Nucleus accumbens (tissue), 56 donors: ENCODE measurements around the gene STX16.

Source experiments
- DNase-seq, 56 donors: peaks; one replicate each; lab custom pipeline; 2025; lab: John Stamatoyannopoulos, UW

The STX16 gene

GRCh38 chr20:58650776-58651558 is at the start of gene STX16:
TSS of gene STX16 (plus strand) at chr20:58651283. CDS start at chr20:58652007, 724 bp downstream.
- DNase-seq: peak in 55 of 56 donors; percentile 28 to 91 (median 81)

DNA sequence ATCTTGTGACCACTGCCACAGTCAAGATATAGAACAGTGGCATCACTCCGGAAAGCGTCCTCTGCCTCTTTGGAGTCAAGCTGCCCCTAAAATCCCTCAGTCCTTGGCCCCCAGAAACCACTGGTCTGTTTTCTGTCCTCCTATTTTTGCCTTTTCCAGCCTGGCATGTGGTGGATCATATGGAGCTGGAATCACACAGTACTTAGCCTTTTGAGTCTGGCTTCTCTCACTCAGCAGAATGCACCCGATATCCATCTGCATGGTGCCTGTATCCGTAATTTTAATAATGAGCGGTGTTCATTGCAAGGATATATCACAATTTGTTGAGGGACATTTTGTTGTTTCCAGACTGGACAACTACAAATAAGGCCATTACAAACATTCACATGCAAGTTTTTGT is 49.0 kb upstream of the STX16 start:
- DNase-seq: no peak

- no peak for DNase-seq
Observed at GRCh38 chr20:58603721-58604120, 47.4 kb upstream of the STX16 start.

DNA sequence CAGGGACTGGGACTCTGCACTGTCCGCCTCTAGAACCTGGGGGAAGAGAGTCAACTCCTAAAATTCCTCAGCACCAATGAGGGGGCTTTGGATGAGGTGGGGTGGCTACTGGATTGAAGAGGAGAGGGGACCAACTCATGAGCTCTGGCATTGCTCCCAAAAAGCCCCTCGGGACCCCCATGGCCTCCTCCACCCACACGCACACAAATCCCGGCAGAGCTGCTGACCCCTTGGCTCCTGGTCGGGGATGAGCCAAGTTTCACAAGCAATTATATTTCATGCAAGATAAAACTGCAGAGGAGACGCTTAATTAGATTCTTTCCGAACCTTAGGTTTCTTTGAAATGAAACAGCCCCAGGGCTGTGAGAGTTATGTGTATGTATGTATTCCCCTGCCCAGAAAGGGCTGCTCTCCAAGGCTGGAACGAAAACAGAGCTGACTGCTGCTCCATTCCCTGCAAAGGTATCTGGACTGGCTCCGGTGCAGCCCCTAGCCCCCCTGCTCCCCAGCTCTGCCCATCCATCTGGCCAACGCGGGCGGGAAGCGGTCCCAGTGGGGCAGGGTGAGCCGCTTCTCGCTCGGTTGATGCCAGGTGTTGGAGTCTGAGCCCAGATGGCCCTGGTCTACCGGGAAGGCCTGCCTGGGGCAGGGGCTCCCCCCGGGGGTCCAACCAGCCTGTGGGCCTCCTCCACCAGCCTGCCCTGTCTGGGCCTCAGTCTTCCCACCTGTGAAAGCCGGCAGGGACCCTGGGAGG is 46.8 kb upstream of the STX16 start:
- DNase-seq: no peak

GRCh38 chr20:58605292-58606065 is 45.6 kb upstream of the STX16 start:
- DNase-seq: no peak

DNA sequence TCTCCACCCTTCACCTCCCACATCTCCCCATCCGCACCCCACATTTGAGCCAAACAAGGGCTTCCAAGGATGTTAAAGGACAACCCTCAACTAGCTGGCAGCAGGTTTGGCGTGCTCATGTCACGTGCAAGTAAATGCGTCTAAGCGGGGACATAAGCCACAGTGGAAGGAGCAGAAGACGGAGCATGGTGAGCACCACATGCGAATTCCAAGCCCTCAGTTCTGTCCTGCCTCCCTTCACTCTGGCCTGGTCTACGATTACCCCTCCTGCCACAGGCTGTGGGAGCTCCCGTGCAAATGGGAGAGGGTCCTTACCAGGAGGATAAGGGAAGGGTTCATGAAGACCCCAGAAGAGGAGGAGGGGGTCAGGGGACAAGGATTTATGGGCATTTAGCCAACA is 44.9 kb upstream of the STX16 start:
- DNase-seq: no peak

- DNase-seq: no peak
Observed at GRCh38 chr20:58608096-58608840, 42.8 kb upstream of the STX16 start.

- DNase-seq: no peak
Observed at GRCh38 chr20:58609026-58609425, 42.1 kb upstream of the STX16 start.

DNA sequence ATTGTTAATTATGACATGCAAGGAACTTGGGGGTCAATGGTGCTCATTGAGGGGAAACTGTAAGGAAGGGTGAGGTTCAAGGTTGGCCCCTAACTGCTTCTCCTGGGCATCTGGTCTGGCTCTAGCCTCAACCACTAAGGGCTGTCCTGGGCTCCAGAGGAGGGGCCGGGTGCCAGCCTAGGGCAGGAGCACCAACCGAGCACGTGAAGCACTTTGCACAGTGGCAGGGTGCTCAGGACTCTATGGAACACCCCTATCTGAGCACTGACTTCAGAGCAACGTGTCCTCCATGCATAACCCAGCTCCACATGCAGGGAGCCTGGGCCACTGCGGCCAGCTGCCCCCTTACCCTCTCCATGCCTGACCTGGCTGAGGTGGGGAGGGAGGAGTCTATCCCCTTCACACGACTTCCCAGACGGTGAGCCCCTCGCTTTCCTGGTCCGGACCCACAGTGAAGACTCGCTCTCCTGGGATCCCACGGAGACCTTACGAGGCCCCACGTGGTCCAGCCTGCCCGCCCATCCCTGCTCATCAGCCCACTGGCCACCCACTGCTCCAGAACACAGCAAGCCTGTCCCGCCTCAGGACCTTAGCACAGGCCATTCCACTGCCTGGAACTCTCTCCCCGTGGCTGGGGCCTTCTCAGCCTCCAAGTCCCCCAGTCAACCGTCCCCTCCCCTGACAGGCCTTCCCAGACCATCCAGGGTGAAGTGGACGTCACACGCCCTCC is 40.8 kb upstream of the STX16 start:
- no peak for DNase-seq

- no peak for DNase-seq
Observed at GRCh38 chr20:58610811-58611210, 40.3 kb upstream of the STX16 start.

- no peak for DNase-seq
Observed at GRCh38 chr20:58611236-58612030, 39.6 kb upstream of the STX16 start.

DNA sequence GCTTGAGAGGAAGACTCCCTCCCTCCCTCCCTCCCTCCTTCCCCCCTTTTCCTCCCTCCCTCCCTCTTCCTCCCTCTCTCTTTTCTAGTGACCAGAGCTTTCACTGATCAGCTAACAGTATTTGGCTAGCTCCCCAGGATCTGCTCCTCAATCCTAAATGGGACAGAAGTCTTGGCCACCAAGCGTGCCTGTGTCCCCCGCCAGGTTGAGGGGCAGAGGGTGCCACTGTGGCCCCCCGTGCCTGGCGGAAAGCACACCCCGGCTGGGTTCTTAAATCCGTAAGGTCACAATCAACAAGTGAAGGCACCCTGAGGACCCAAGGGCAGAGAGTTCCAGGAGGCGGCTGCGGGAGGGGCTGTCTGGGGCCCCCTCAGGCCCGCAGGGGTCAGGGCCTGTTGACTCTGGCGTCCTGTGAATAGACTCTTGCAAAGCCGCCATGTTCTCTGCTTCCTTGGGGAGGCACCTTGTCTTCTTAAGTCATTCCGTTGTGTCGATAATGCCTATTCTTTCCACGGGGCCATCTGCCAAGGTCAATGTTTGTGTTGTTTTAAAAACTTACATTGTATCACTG is 38.9 kb upstream of the STX16 start:
- DNase-seq: no peak

GRCh38 chr20:58613061-58613854 is 37.8 kb upstream of the STX16 start:
- DNase-seq: peak in 4 of 56 donors; percentile 7 to 18 (median 14)

DNA sequence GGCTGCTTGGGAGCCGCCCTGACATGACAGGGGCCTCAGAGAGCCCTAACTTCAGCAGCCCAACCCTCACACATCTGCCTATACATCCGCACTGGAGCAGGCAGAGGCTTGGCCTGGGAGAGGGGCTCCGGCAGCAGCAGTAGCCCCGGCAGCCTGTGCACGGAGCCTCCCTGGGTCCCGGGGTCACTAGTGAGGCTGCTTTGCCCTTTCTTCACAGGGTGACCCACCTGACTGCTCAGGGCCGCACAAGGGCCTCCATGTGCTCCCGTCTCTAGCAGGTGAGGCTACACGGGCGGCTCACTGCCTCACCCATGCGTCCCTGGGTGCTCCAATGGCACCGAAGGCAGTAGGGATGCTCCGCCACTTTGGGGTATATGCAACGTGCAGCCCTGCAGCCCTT is 36.7 kb upstream of the STX16 start:
- DNase-seq: no peak

DNA sequence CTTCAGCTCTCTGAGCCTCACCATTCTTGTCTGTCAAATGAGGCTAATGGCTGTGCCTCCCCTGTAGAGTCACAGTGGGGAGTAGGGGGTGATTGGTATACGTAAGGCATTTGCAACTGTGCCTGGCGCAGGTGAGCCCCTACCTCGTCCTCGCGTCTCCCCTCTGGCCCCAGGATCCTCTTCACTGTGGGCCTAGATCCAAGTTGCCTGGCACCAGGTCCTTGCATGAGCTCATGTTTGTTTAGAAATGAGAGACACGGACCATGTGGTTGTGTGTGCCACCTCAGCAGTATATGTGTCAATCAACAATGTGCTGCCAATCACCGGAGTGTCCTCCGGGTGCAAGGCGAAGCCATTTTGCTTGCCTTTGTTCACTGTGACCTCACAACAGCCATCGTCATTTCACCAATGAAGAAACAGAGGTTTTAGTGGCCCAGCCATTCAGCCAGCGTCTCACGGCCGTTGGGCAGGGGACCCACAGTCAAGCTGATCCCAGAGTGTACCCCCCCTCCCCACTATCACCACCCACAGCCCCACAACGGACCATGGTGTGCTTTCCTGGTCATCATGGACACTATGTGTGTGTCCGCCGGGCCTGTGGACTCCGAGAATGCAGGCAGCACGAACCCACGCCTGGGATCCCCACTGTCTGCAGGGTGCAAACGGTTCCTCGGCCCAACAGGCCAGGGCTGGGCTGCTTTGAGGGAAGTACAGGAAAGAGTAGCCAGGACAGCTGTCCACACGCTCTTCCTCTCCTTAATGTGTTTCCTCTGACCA is 35.9 kb upstream of the STX16 start:
- DNase-seq: no peak

DNA sequence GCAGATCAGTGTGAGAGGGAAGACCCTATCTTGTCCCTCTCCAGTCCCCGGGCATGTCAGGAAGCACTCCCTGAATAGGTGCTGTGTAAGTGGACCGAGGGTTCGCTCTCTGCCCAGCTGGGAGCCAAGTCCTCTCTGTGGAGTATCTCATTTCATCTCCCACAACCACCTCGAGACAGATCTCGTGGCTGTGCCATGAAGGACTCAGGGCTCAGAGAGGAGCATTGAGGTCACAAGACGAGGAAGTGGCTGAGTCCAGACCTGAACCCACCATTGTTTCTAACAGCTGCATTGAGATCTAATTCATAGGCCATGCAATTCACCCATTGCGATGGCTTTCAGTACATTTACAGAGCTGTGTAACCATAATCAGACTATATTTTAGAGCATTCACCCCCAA is 34.7 kb upstream of the STX16 start:
- DNase-seq: no peak

- no peak for DNase-seq
Observed at GRCh38 chr20:58617158-58617557, 33.9 kb upstream of the STX16 start.
